Measurements from ENCODE around the gene LCE3D. TPM values are rescaled to one million over a fixed set of nuclear protein-coding genes. Genes with fewer than 3 reads are reported as not detected.

LCE3D gene
- total RNA-seq, 1 donor from 2014 or later: not detected

Small RNA genes within 50 kb of the gene (small RNA-seq; reads per million reads assigned to genes)
- gene LCE3A (not detected), gene LCE3B (not detected)

Other genes with a start within 250 kb of the LCE3D start
- not detected for gene FLG2, start 220.5 kb downstream of the LCE3D start, total RNA-seq
- not detected for gene CRNN, start 166.3 kb downstream of the LCE3D start, total RNA-seq
- gene LCE5A, start 69.7 kb downstream of the LCE3D start, total RNA-seq: not detected
- not detected for gene CRCT1, start 66.0 kb downstream of the LCE3D start, total RNA-seq
- not detected for gene LCE3E, start 13.7 kb downstream of the LCE3D start, total RNA-seq
- not detected for gene LCE3C, start 19.7 kb upstream of the LCE3D start, total RNA-seq
- not detected for gene LCE3B, start 33.3 kb upstream of the LCE3D start, total RNA-seq
- gene LCE3A, start 42.6 kb upstream of the LCE3D start, total RNA-seq: not detected
- not detected for gene LCE2D, start 82.9 kb upstream of the LCE3D start, total RNA-seq
- gene LCE2C, start 94.8 kb upstream of the LCE3D start, total RNA-seq: not detected
- gene LCE2B, start 105.6 kb upstream of the LCE3D start, total RNA-seq: not detected
- gene LCE2A, start 117.8 kb upstream of the LCE3D start, total RNA-seq: not detected
- not detected for gene LCE4A, start 127.6 kb upstream of the LCE3D start, total RNA-seq
- gene KPRP, start 177.5 kb upstream of the LCE3D start, total RNA-seq: not detected
- gene LCE1F, start 194.6 kb upstream of the LCE3D start, total RNA-seq: not detected
- gene LCE1E, start 205.7 kb upstream of the LCE3D start, total RNA-seq: not detected
- not detected for gene LCE1D, start 216.2 kb upstream of the LCE3D start, total RNA-seq
- not detected for gene LCE1C, start 226.1 kb upstream of the LCE3D start, total RNA-seq
- not detected for gene LCE1B, start 231.5 kb upstream of the LCE3D start, total RNA-seq
- not detected for gene LCE1A, start 247.0 kb upstream of the LCE3D start, total RNA-seq